MCF 10A (cell line): Measurements from ENCODE around the gene ICAM4. TPM values are rescaled to one million over a fixed set of nuclear protein-coding genes. Genes with fewer than 3 reads are reported as not detected.

Source experiments
- BruUV-seq: library from RNA; stranded (reverse); fragments of 400-500 nt; replicated peaks from 2 replicates; lab custom pipeline; 2021; lab: Mats Ljungman, UMichigan
- CTCF ChIA-PET: fragments of 300-600 bp; sonication (Branson Sonifier 250); formaldehyde crosslinking; extraction: SDS; loops from one replicate; lab custom pipeline; 2021; ENCODE audit warnings: antibody characterized with exemption, inconsistent platforms; lab: Yijun Ruan, JAX
- POLR2A ChIA-PET: fragments of 300-600, 350-650 bp; sonication (Branson Sonifier 250); formaldehyde crosslinking; extraction: SDS; loops from one replicate; lab custom pipeline; 2020; ENCODE audit warnings: antibody characterized with exemption, inconsistent platforms; lab: Yijun Ruan, JAX
- DNase-seq: peaks from one replicate; pipeline ENCODE4 v3.0.0-alpha.2; 2018; ENCODE audit not compliant: unreplicated experiment
- H3K27ac Mint-ChIP-seq: one replicate; pipeline ENCODE4 v1.8.0; 2022; ENCODE audit warnings: mild to moderate bottlenecking, low read depth, mixed read lengths; ENCODE audit not compliant: unreplicated experiment
- H3K27me3 Mint-ChIP-seq: one replicate; pipeline ENCODE4 v1.8.0; 2022; ENCODE audit warnings: mixed read lengths; ENCODE audit not compliant: insufficient read depth, unreplicated experiment
- H3K36me3 Mint-ChIP-seq: one replicate; pipeline ENCODE4 v1.8.0; 2022; ENCODE audit warnings: mild to moderate bottlenecking, moderate library complexity, mixed read lengths; ENCODE audit not compliant: insufficient read depth, unreplicated experiment
- H3K4me1 Mint-ChIP-seq: one replicate; pipeline ENCODE4 v1.8.0; 2022; ENCODE audit warnings: mixed read lengths; ENCODE audit not compliant: insufficient read depth, unreplicated experiment
- H3K4me3 Mint-ChIP-seq: one replicate; pipeline ENCODE4 v1.8.0; 2022; ENCODE audit warnings: mild to moderate bottlenecking, moderate library complexity, mixed read lengths; ENCODE audit not compliant: unreplicated experiment
- H3K9me3 Mint-ChIP-seq: one replicate; pipeline ENCODE4 v1.8.0; 2022; ENCODE audit warnings: mixed read lengths; ENCODE audit not compliant: unreplicated experiment
- CTCF ChIP-seq: fragments of 200-600 bp; IDR thresholded peaks from one replicate; pipeline ENCODE4 v1.8.0; 2022; ENCODE audit warnings: antibody characterized with exemption, mild to moderate bottlenecking; ENCODE audit not compliant: unreplicated experiment
- intact Hi-C: fragments of 100-400 bp; cut with micrococcal nuclease; formaldehyde crosslinking; loops from 2 replicates; pipeline ENCODE4 v1.14.1; 2022
- total RNA-seq: library from RNA; stranded (reverse); gene quantifications from 2 replicates; pipeline ENCODE4 v1.2.3, GENCODE V29; 2022

ICAM4 gene
- total RNA-seq, 1 experiment from 2014 or later: not detected

GRCh38 chr19:10328558-10329429 lies 42.0 kb downstream of the ICAM4 start:
- ChIA-PET POLR2A (no interaction called here), CTCF (no interaction called here)
- TF ChIP-seq CTCF: no peak
- H3K9me3 Mint-ChIP-seq: no peaks in the 10 kb centered on the region
- H3K36me3 Mint-ChIP-seq: peaks cover 58% of the 10 kb centered on the region
- no peaks in the 10 kb centered on the region for H3K4me1 Mint-ChIP-seq
- BruUV-seq: no TSS peak
- intact Hi-C loops: no loop called here
- no peak overlapping the region for H3K4me3 Mint-ChIP-seq
- no peaks in the 10 kb centered on the region for H3K27me3 Mint-ChIP-seq
- no peak for DNase-seq
- H3K27ac Mint-ChIP-seq: no peak overlapping the region

- Mint-ChIP-seq H3K27ac (no peak overlapping the region), H3K4me1 (no peaks in the 10 kb centered on the region), H3K4me3 (no peak overlapping the region), H3K27me3 (no peaks in the 10 kb centered on the region), H3K36me3 (peaks cover 55% of the 10 kb centered on the region), H3K9me3 (no peaks in the 10 kb centered on the region)
- ChIA-PET POLR2A (no interaction called here), CTCF (interaction anchor here (0.6 to 1.4 kb wide), 4 partner anchors 54 to 890 kb away, joined by 3 to 4 read pairs (median 4); no protein-coding TSS in a partner anchor)
- TF ChIP-seq CTCF: no peak
- DNase-seq: no peak
- intact Hi-C loops: no loop called here
- no TSS peak for BruUV-seq
These were observed 42.8 kb downstream of the ICAM4 start for GRCh38 chr19:10329555-10329954.

- ChIA-PET POLR2A (interaction anchor here (0.6 to 3.5 kb wide), 16 partner anchors 14 to 799 kb away, joined by 3 to 51 read pairs (median 6); partner anchors contain the start of genes CDC37, FDX2, ICAM4 and ICAM5), CTCF (interaction anchor here (0.6 to 1.4 kb wide), 9 partner anchors 12 to 507 kb away, joined by 3 to 5 read pairs (median 3); partner anchors contain the start of gene ICAM1)
- intact Hi-C loops: loop anchor here (2.0 to 5.0 kb wide), 2 partner anchors 44 to 50 kb away; partner anchors contain the start of genes ICAM5 and TYK2
- Mint-ChIP-seq H3K36me3 (peaks cover 30% of the 10 kb centered on the region), H3K4me1 (no peaks in the 10 kb centered on the region), H3K9me3 (no peaks in the 10 kb centered on the region), H3K27ac (peak overlapping the region; percentile 89), H3K4me3 (peak overlapping the region; percentile 95), H3K27me3 (no peaks in the 10 kb centered on the region)
- no peak for DNase-seq
- no TSS peak for BruUV-seq
- no peak for TF ChIP-seq CTCF
These were observed 45.6 kb downstream of the ICAM4 start for GRCh38 chr19:10332158-10332964.
